Colonic mucosa (tissue), 4 donors: ENCODE measurements around the gene ATP9A. TPM values are rescaled to one million over a fixed set of nuclear protein-coding genes. Genes with fewer than 3 reads are reported as not detected.

Source experiments
- DNase-seq: peaks from one replicate; pipeline ENCODE4 v3.0.0-alpha.2; 2020
- H3K27ac ChIP-seq: fragments of 200-600 bp; one replicate; pipeline ENCODE4 v1.8.0; 2021
- H3K27me3 ChIP-seq: fragments of 200-600 bp; one replicate; pipeline ENCODE4 v1.8.0; 2021
- H3K36me3 ChIP-seq: fragments of 200-600 bp; one replicate; pipeline ENCODE4 v1.8.0; 2021
- H3K4me1 ChIP-seq: fragments of 200-600 bp; one replicate; pipeline ENCODE4 v1.8.0; 2021; ENCODE audit warnings: mild to moderate bottlenecking
- H3K4me3 ChIP-seq: fragments of 200-600 bp; one replicate; pipeline ENCODE4 v1.8.0; 2021
- H3K9ac ChIP-seq, 2 donors: one replicate each; pipeline ENCODE4 v1.7.0; 2013; ENCODE audit warnings: control low read depth in 2 of 2, low read depth in 2 of 2, low read length in 2 of 2
- H3K9me3 ChIP-seq: fragments of 200-600 bp; one replicate; pipeline ENCODE4 v1.8.0; 2021
- intact Hi-C: fragments of 100-400 bp; cut with DNase I; formaldehyde crosslinking; loops from one replicate; pipeline ENCODE4 v1.14.1; 2022
- total RNA-seq, 2 donors: library from RNA; stranded (reverse); fragmentation: NEBNext Ultra II Directional in 1 of 2; extraction: Animal tissue kit (Norgen Biotek cat#: 25700) in 1 of 2; gene quantifications; one replicate each; pipeline ENCODE4 v1.2.1, GENCODE V29; 2021
- TF ChIP-seq, protein P1 (sequence below): fragments of 200-600 bp; IDR thresholded peaks from one replicate; pipeline ENCODE4 v1.8.0; 2022; ENCODE audit warnings: antibody characterized with exemption, mild to moderate bottlenecking
- donor health status: healthy.
- donor health status: DM: no; HTN: no; CAD: no.
- donor health status: DM: no; HTN: no; CAD: no.

Gene ATP9A
- total RNA-seq, 2 donors from 2014 or later, result 40.2 to 70.1 TPM

DNA sequence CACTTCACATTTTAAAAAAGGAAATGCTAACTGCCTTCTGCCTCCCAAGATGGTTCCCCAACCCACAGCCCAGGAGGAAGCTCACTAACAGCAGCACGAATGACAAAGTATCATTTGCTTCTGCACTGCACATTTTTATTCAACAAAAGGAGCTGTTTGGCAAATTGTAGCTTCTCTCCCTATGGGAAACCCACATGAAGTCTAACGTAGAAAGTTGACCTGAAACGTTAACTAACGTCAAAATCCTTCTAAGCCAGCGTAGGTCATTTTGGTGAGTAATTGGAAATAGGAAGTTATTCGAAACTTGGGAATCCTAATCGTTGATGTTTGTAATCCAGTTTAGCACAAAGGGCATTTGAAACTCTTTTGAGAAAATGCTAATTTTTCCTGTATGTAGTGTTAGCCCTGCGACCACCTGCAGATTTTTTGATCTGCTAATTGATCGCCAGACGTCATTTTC, 31.2 kb upstream of the ATP9A start:
- intact Hi-C loops, result loop anchor here (5.0 kb wide), 1 partner anchor 168 kb away; no protein-coding TSS in a partner anchor
- Histone ChIP-seq H3K36me3 (no peaks in the 10 kb centered on the region), H3K9me3 (no peaks in the 10 kb centered on the region), H3K27ac (no peak overlapping the region), H3K9ac (no peak overlapping the region), H3K4me3 (no peak overlapping the region), H3K4me1 (peaks cover 6% of the 10 kb centered on the region), H3K27me3 (peaks cover 27% of the 10 kb centered on the region)
- DNase-seq, result no peak
- TF ChIP-seq, protein P1, sequence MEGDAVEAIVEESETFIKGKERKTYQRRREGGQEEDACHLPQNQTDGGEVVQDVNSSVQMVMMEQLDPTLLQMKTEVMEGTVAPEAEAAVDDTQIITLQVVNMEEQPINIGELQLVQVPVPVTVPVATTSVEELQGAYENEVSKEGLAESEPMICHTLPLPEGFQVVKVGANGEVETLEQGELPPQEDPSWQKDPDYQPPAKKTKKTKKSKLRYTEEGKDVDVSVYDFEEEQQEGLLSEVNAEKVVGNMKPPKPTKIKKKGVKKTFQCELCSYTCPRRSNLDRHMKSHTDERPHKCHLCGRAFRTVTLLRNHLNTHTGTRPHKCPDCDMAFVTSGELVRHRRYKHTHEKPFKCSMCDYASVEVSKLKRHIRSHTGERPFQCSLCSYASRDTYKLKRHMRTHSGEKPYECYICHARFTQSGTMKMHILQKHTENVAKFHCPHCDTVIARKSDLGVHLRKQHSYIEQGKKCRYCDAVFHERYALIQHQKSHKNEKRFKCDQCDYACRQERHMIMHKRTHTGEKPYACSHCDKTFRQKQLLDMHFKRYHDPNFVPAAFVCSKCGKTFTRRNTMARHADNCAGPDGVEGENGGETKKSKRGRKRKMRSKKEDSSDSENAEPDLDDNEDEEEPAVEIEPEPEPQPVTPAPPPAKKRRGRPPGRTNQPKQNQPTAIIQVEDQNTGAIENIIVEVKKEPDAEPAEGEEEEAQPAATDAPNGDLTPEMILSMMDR, result no peak

DNA sequence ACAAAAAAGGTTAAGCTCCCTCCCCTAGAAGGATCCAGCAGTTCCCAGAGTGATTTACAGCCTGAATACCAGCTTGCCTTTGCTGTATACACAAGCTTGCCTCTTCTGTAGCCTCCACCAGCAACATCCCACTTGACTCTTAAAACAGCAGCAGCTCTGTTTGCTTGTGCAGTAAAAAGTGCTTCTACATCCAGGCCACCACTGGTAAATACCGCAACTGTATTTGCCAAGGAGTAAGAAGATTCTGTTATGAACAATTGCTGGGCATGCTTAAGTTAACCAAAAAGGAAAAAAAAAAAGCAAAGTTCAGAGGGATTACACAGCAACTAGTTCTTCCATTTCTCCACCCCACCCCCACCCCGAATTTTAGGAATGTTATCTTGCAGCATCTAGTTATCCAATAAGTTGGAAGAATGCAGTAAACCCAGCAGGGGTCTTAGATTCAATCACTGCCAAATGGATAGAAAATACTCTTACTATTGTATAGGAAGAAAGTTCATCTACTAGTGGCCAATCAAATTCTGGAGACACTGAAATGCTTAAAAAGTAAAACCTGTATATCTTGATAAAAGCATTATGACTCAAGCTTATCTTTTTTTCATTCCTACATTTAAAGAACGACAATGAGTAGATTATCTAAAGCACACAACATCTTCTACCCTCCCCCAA, 29.3 kb upstream of the ATP9A start:
- Histone ChIP-seq H3K4me1 (peaks cover 6% of the 10 kb centered on the region), H3K36me3 (no peaks in the 10 kb centered on the region), H3K27ac (no peak overlapping the region), H3K27me3 (peaks cover 26% of the 10 kb centered on the region), H3K4me3 (no peak overlapping the region), H3K9ac (no peak overlapping the region), H3K9me3 (no peaks in the 10 kb centered on the region)
- DNase-seq, result no peak
- intact Hi-C loops, result loop anchor here (5.0 kb wide), 1 partner anchor 170 kb away; no protein-coding TSS in a partner anchor
- TF ChIP-seq, protein P1, result no peak

DNA sequence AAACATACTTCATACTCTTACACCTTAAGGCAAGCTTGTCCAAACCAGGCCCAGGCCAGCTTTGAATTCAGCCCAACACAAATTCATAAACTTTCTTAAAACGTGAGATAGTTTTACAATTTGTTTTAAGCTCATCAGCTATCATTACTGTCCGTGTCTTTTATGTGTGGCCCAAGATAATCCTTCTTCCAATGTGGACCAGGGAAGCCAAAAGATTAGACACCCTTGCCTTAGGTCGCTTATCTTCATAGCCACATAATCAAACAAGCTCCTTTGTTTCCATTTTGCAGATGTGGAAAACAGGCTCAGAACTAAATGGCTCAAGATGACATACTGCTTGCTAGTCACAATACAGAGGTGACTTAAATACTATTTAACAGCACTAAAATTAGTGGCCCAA, 28.1 kb upstream of the ATP9A start:
- no peak overlapping the region for H3K27ac ChIP-seq
- TF ChIP-seq, protein P1, result no peak
- H3K9ac ChIP-seq, result no peak overlapping the region
- no peaks in the 10 kb centered on the region for H3K9me3 ChIP-seq
- peaks cover 6% of the 10 kb centered on the region for H3K4me1 ChIP-seq
- no peak for DNase-seq
- intact Hi-C loops, result loop anchor here (5.0 kb wide), 1 partner anchor 171 kb away; no protein-coding TSS in a partner anchor
- no peak overlapping the region for H3K4me3 ChIP-seq
- H3K27me3 ChIP-seq, result peaks cover 16% of the 10 kb centered on the region
- H3K36me3 ChIP-seq, result no peaks in the 10 kb centered on the region

DNA sequence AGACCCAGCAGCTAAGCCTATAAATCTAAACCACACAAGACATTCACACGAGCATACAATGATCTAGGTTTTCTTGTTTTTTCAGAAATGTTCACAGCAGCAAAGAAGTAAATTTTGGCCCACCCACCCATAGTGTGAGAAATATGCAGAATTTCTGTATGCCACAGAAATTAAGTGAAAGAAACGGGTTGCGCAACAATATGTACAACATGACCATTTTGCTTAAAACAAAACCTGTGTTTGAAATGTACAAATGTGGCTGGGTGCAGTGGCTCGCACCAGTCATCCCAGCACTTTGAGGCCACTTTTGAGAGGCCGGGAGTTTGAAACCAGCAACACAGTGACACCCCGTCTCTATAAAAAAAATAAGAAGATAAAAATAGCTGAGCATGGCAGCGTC, 24.8 kb upstream of the ATP9A start:
- Histone ChIP-seq H3K4me3 (no peak overlapping the region), H3K9me3 (no peaks in the 10 kb centered on the region), H3K27ac (no peak overlapping the region), H3K4me1 (no peaks in the 10 kb centered on the region), H3K27me3 (no peaks in the 10 kb centered on the region), H3K9ac (no peak overlapping the region), H3K36me3 (no peaks in the 10 kb centered on the region)
- DNase-seq, result no peak
- TF ChIP-seq, protein P1, result no peak
- intact Hi-C loops, result no loop called here

DNA sequence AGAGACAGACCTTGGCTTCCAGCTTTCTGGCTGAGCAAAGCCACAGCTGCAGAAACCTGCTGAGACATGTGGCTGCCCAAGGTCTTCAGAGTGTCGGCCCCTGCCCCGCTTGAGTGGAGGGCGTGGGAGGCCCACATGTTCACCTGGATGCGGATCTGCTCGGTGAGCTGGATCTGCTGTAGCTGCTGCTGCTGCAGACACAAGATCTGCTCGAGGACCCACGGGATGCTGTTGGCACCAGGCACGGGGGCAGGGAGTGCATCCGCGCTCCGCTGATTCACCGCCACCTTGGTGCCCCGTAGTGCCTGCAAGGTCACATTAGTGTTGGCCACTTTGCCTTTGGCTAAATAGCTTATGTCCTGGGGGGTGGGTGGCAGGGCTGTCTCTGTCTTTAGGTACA, 23.4 kb upstream of the ATP9A start:
- no peak for DNase-seq
- no peak overlapping the region for H3K9ac ChIP-seq
- H3K27ac ChIP-seq, result no peak overlapping the region
- no peaks in the 10 kb centered on the region for H3K27me3 ChIP-seq
- H3K36me3 ChIP-seq, result no peaks in the 10 kb centered on the region
- H3K9me3 ChIP-seq, result no peaks in the 10 kb centered on the region
- intact Hi-C loops, result no loop called here
- no peak overlapping the region for H3K4me3 ChIP-seq
- TF ChIP-seq, protein P1, result no peak
- H3K4me1 ChIP-seq, result no peaks in the 10 kb centered on the region
